K562 (cell line): ENCODE results near the gene IFITM2. TPM values are rescaled to one million over a fixed set of nuclear protein-coding genes. Genes with fewer than 3 reads are reported as not detected.

Experiments used
- BRF2 ChIP-seq: IDR thresholded peaks from 3 replicates; pipeline ENCODE4 v1.6.1; 2011; ENCODE audit warnings: borderline replicate concordance, mild to moderate bottlenecking; ENCODE audit not compliant: insufficient read length, insufficient read depth
- CREB3 ChIP-seq: fragments of 450-650 bp; conservative IDR thresholded peaks from 2 replicates; pipeline ENCODE4 v1.6.1; 2016; ENCODE audit warnings: missing genetic modification characterization, low read depth, mild to moderate bottlenecking, missing compliant biosample characterization, moderate library complexity
- E2F5 ChIP-seq: sonication (generic); formaldehyde crosslinking; IDR thresholded peaks from 2 replicates; pipeline ENCODE4 v1.8.0; 2022; ENCODE audit warnings: mild to moderate bottlenecking, missing genetic modification reagents
- IFI16 ChIP-seq: fragments of 250-450 bp; sonication (Bioruptor Pico); IDR thresholded peaks from 2 replicates; pipeline ENCODE4 v2.1.2; 2022; ENCODE audit warnings: mild to moderate bottlenecking, inconsistent platforms
- MTA3 ChIP-seq: fragments of 450-650 bp; formaldehyde crosslinking; IDR thresholded peaks from 2 replicates; pipeline ENCODE4 v1.6.1; 2017; ENCODE audit warnings: mild to moderate bottlenecking, borderline replicate concordance
- SMAD2 ChIP-seq: fragments of 150-350 bp; IDR thresholded peaks from 2 replicates; pipeline ENCODE4 v1.6.1; 2014; ENCODE audit warnings: low read depth, mild to moderate bottlenecking, low read length
- SRF ChIP-seq, 2 experiments: fragments of 250-450, 450-650 bp in 1 of 2; sonication (Bioruptor Pico) in 1 of 2; sonication (generic) in 1 of 2; formaldehyde crosslinking; IDR thresholded peaks; 2 replicates each; pipeline versions ENCODE4 v1.5.0 to v1.5.1; 2020 to 2022; ENCODE audit warnings: mild to moderate bottlenecking in 1 of 2, missing genetic modification reagents in 1 of 2
- ZBTB11 ChIP-seq, 3 experiments: fragments of 200-800 bp in 1 of 3; fragments of 250-450 bp in 1 of 3; fragments of 450-650 bp in 1 of 3; sonication (Bioruptor Pico) in 1 of 3; sonication (Bioruptor generic) in 1 of 3; formaldehyde crosslinking in 1 of 3; IDR thresholded peaks; 2 replicates each; pipeline versions ENCODE4 v1.6.1 to v1.8.0; 2016 to 2022; ENCODE audit warnings: mild to moderate bottlenecking in 2 of 3, missing genetic modification characterization in 2 of 3, missing compliant biosample characterization in 1 of 3, moderate library complexity in 1 of 3
- ZBTB40 ChIP-seq, 2 experiments: fragments of 450-650 bp in 1 of 2; sonication (generic) in 1 of 2; formaldehyde crosslinking in 1 of 2; IDR thresholded peaks; 2 replicates each; pipeline versions ENCODE4 v1.7.1 to v1.9.0; 2016 to 2022; ENCODE audit warnings: inconsistent platforms in 1 of 2, mild to moderate bottlenecking in 1 of 2, missing genetic modification reagents in 1 of 2
- polyA plus RNA-seq, 8 experiments: library from polyadenylated mRNA; depleted of rRNA in 4 of 8; stranded (reverse) in 5 of 8; unstranded in 3 of 8; fragments of >200 nt; fragmentation: Nextera tagmentation in 2 of 8; fragmentation: Illumina TruSeq in 1 of 8; extraction: Ambion mirVana in 2 of 8; extraction: Trizol in 1 of 8; gene quantifications; 2 replicates each; pipeline versions ENCODE4 v1.2.1 to v1.2.3, GENCODE V29; 2011 to 2014; ENCODE audit warnings: inconsistent platforms in 1 of 8, missing spikeins in 1 of 8
- total RNA-seq, 7 experiments: library from RNA; depleted of rRNA in 6 of 7; stranded (reverse); fragments of >200 nt in 6 of 7; fragmentation: Illumina TruSeq in 2 of 7; extraction: Trizol in 2 of 7; gene quantifications; 2 replicates each; pipeline versions ENCODE4 v1.2.1 to v1.2.3, GENCODE V29; 2011 to 2021; ENCODE audit warnings: low replicate concordance in 1 of 7

Gene IFITM2
- total and polyA plus RNA-seq, 9 of the 15 experiments (the other 6 are each of a cell fraction or from before 2014, with no cell fraction given), result 52.8 to 4,872 (median 356) TPM

GRCh38 chr11:350723-351255 is 43.2 kb downstream of the IFITM2 start (continued):
- peak; percentile 55; the same call in 1 of the 2 replicates for TF ChIP-seq ZBTB40 (IDR thresholded peaks at IDR 0.05)
- TF ChIP-seq ZBTB40 (CRISPR knock-in tag; IDR thresholded peaks at IDR 0.05), result no peak
- no peak for TF ChIP-seq SMAD2
- TF ChIP-seq SRF (CRISPR knock-in tag; IDR thresholded peaks at IDR 0.05), result peak in 1 of 2 experiments; percentile 75; a peak in 2 of 4 replicates
- peak; percentile 49; the same call in 1 of the 2 replicates for TF ChIP-seq MTA3
- TF ChIP-seq BRF2, result no peak
- TF ChIP-seq CREB3 (tag), result peak; percentile 82
- 0 out of 2 replicates have a peak, but pooled peaks have one; percentile 39 for TF ChIP-seq IFI16 (CRISPR knock-in tag)
- peak in 1 of 3 experiments; percentile 90; a peak in 2 of 6 replicates for TF ChIP-seq ZBTB11 (CRISPR knock-in tag; IDR thresholded peaks at IDR 0.05)
- no peak for TF ChIP-seq E2F5
